Naive thymus-derived CD8-positive, alpha-beta T cell (primary cell): ENCODE measurements around the gene ESYT2. TPM values are rescaled to one million over a fixed set of nuclear protein-coding genes. Genes with fewer than 3 reads are reported as not detected.

Experiments
- ATAC-seq, 2 donors: fragments of 150-1000 bp; cut with Tn5 transposase in 1 of 2; sonication (Bioruptor Pico), chemical (Tn5 transposase) in 1 of 2; 1 replicate in 1 of 2; 2 replicates in 1 of 2; pipeline ENCODE4 v1.10.0; 2021; ENCODE audit warnings: mild to moderate bottlenecking in 2 of 2, moderate library complexity in 2 of 2
- POLR2A ChIA-PET: fragments of 350-600 bp; sonication (Branson Sonifier 250); formaldehyde crosslinking; loops from one replicate; lab custom pipeline; 2021; ENCODE audit warnings: antibody characterized with exemption; lab: Charles Lee
- DNase-seq, 10 donors: peaks; one replicate each; pipeline versions ENCODE4 v3.0.0 to v3.0.0-alpha.2; 2020 to 2022
- H3K27ac Mint-ChIP-seq, 10 donors: one replicate each; pipeline ENCODE4 v1.8.0; 2020 to 2022; ENCODE audit warnings: mild to moderate bottlenecking in 10 of 10, mixed read lengths in 10 of 10, moderate library complexity in 4 of 10, inconsistent platforms in 1 of 10
- H3K27me3 Mint-ChIP-seq, 5 donors: one replicate each; pipeline ENCODE4 v1.8.0; 2021 to 2022; ENCODE audit warnings: mixed read lengths in 5 of 5
- H3K36me3 Mint-ChIP-seq, 3 donors: one replicate each; pipeline ENCODE4 v1.8.0; 2020 to 2022; ENCODE audit warnings: mixed read lengths in 3 of 3, mild to moderate bottlenecking in 2 of 3, inconsistent platforms in 1 of 3
- H3K4me1 Mint-ChIP-seq, 4 donors: one replicate each; pipeline ENCODE4 v1.8.0; 2021 to 2022; ENCODE audit warnings: mixed read lengths in 4 of 4
- H3K4me3 Mint-ChIP-seq, 10 donors: one replicate each; pipeline ENCODE4 v1.8.0; 2020 to 2022; ENCODE audit warnings: mild to moderate bottlenecking in 10 of 10, mixed read lengths in 10 of 10, moderate library complexity in 6 of 10, inconsistent platforms in 1 of 10
- H3K9me3 Mint-ChIP-seq, 9 donors: one replicate each; pipeline ENCODE4 v1.8.0; 2020 to 2022; ENCODE audit warnings: mixed read lengths in 9 of 9, mild to moderate bottlenecking in 3 of 9, inconsistent platforms in 1 of 9, moderate library complexity in 1 of 9
- polyA plus RNA-seq, 3 donors: library from polyadenylated mRNA; unstranded; fragments of 300-500 nt; fragmentation: Illumina TruSeq; gene quantifications; one replicate each; pipeline ENCODE4 v1.2.3, GENCODE V29; 2021
- total RNA-seq, 8 experiments: library from RNA in 2 of 8; stranded (reverse) in 2 of 8; gene quantifications; one replicate each; pipeline ENCODE4 v1.2.3 and lab custom pipeline; 2021 to 2026

Gene ESYT2
- total and polyA plus RNA-seq, 5 experiments from 2014 or later = 58.6 to 105 (median 93.3) TPM

GRCh38 chr7:158818325-158819213, 10.7 kb downstream of the ESYT2 start:
- ATAC-seq (peak; percentile 65 to 66), DNase-seq (peak; percentile 54 to 88 (median 80))
- Mint-ChIP-seq H3K9me3 (no peaks in the 10 kb centered on the region), H3K27ac (peak overlapping the region; percentile 94 to 100 (median 98)), H3K36me3 (peaks cover 0 to 8% (median 0%) of the 10 kb centered on the region in 3 donors), H3K4me1 (peaks cover 46 to 94% (median 88%) of the 10 kb centered on the region in 4 donors), H3K4me3 (peak overlapping the region; percentile 79 to 93 (median 88)), H3K27me3 (no peaks in the 10 kb centered on the region)
- POLR2A ChIA-PET = interaction anchor here (6.7 kb wide), 1 partner anchor 10 kb away, joined by 97 read pairs; the partner anchor contains the start of gene ESYT2

- H3K4me1 Mint-ChIP-seq = peaks cover 55 to 98% (median 96%) of the 10 kb centered on the region in 4 donors
- POLR2A ChIA-PET = interaction anchor here (0.7 to 6.7 kb wide), 3 partner anchors 11 to 47 kb away, joined by 3 to 97 read pairs (median 3); partner anchors contain the start of gene ESYT2
- no peaks in the 10 kb centered on the region for H3K9me3 Mint-ChIP-seq
- H3K4me3 Mint-ChIP-seq = peak overlapping the region; percentile 55 to 91 (median 86)
- peaks cover 0 to 1% (median 0%) of the 10 kb centered on the region in 5 donors for H3K27me3 Mint-ChIP-seq
- peak overlapping the region; percentile 94 to 100 (median 98) for H3K27ac Mint-ChIP-seq
- peak in 3 of 10 donors; percentile 37 to 43 (median 40) for DNase-seq
- no peak for ATAC-seq
- peaks cover 0 to 8% (median 0%) of the 10 kb centered on the region in 3 donors for H3K36me3 Mint-ChIP-seq
Observed at GRCh38 chr7:158816995-158817394, 12.3 kb downstream of the ESYT2 start.

GRCh38 chr7:158816271-158816670, 13.0 kb downstream of the ESYT2 start:
- H3K27me3 Mint-ChIP-seq = peaks cover 0 to 1% (median 0%) of the 10 kb centered on the region in 5 donors
- peaks cover 54 to 98% (median 96%) of the 10 kb centered on the region in 4 donors for H3K4me1 Mint-ChIP-seq

GRCh38 chr7:158815800-158816128, 13.5 kb downstream of the ESYT2 start:
- Mint-ChIP-seq H3K4me1 (peaks cover 55 to 98% (median 95%) of the 10 kb centered on the region in 4 donors), H3K27ac (peak overlapping the region; percentile 94 to 100 (median 98)), H3K36me3 (peaks cover 0 to 8% (median 0%) of the 10 kb centered on the region in 3 donors), H3K27me3 (peaks cover 0 to 1% (median 0%) of the 10 kb centered on the region in 5 donors), H3K4me3 (peak overlapping the region; percentile 71 to 91 (median 86)), H3K9me3 (no peaks in the 10 kb centered on the region)
- POLR2A ChIA-PET = interaction anchor here (0.8 to 6.7 kb wide), 4 partner anchors 8 to 42 kb away, joined by 3 to 97 read pairs (median 10); partner anchors contain the start of gene ESYT2
- DNase-seq = no peak
- no peak for ATAC-seq

More at GRCh38 chr7:158816271-158816670, 13.0 kb downstream of the ESYT2 start:
- no peaks in the 10 kb centered on the region for H3K9me3 Mint-ChIP-seq
- DNase-seq (no peak), ATAC-seq (no peak)
- H3K36me3 Mint-ChIP-seq = peaks cover 0 to 8% (median 0%) of the 10 kb centered on the region in 3 donors
- H3K4me3 Mint-ChIP-seq = peak overlapping the region; percentile 55 to 91 (median 86)
- H3K27ac Mint-ChIP-seq = peak overlapping the region; percentile 94 to 100 (median 98)
- POLR2A ChIA-PET = interaction anchor here (0.7 to 6.7 kb wide), 4 partner anchors 12 to 47 kb away, joined by 3 to 97 read pairs (median 3); partner anchors contain the start of gene ESYT2

- DNase-seq (no peak), ATAC-seq (no peak)
- Mint-ChIP-seq H3K4me3 (peak overlapping the region; percentile 71 to 91 (median 86)), H3K9me3 (peaks cover 0 to 1% (median 0%) of the 10 kb centered on the region in 9 donors), H3K27me3 (peaks cover 0 to 1% (median 0%) of the 10 kb centered on the region in 5 donors), H3K27ac (peak overlapping the region; percentile 94 to 100 (median 98)), H3K36me3 (peaks cover 0 to 10% (median 0%) of the 10 kb centered on the region in 3 donors), H3K4me1 (peaks cover 57 to 98% (median 96%) of the 10 kb centered on the region in 4 donors)
- POLR2A ChIA-PET = interaction anchor here (0.8 to 6.7 kb wide), 4 partner anchors 9 to 23 kb away, joined by 3 to 97 read pairs (median 10); partner anchors contain the start of gene ESYT2
Observed at GRCh38 chr7:158815083-158815799, 14.1 kb downstream of the ESYT2 start.

GRCh38 chr7:158814637-158815036, 14.7 kb downstream of the ESYT2 start:
- Mint-ChIP-seq H3K4me3 (peak overlapping the region; percentile 71 to 91 (median 86)), H3K27ac (peak overlapping the region; percentile 94 to 100 (median 98)), H3K27me3 (peaks cover 0 to 1% (median 0%) of the 10 kb centered on the region in 5 donors), H3K36me3 (peaks cover 0 to 16% (median 0%) of the 10 kb centered on the region in 3 donors), H3K9me3 (peaks cover 0 to 1% (median 0%) of the 10 kb centered on the region in 9 donors), H3K4me1 (peaks cover 63 to 100% (median 97%) of the 10 kb centered on the region in 4 donors)
- POLR2A ChIA-PET = interaction anchor here (0.7 to 6.7 kb wide), 5 partner anchors 9 to 48 kb away, joined by 3 to 97 read pairs (median 3); partner anchors contain the start of gene ESYT2
- ATAC-seq (peak; percentile 47 to 74), DNase-seq (peak; percentile 37 to 89 (median 68))

GRCh38 chr7:158812684-158813083, 16.6 kb downstream of the ESYT2 start:
- Mint-ChIP-seq H3K4me3 (peak overlapping the region; percentile 65 to 89 (median 82)), H3K36me3 (peaks cover 0 to 33% (median 8%) of the 10 kb centered on the region in 3 donors)
- peak; percentile 65 to 71 for ATAC-seq

GRCh38 chr7:158811894-158812293, 17.4 kb downstream of the ESYT2 start:
- Mint-ChIP-seq H3K4me1 (peaks cover 57 to 94% (median 84%) of the 10 kb centered on the region in 4 donors), H3K9me3 (peaks cover 0 to 1% (median 0%) of the 10 kb centered on the region in 9 donors), H3K27me3 (peaks cover 0 to 1% (median 0%) of the 10 kb centered on the region in 5 donors), H3K4me3 (peak overlapping the region; percentile 65 to 89 (median 82)), H3K36me3 (peaks cover 0 to 38% (median 8%) of the 10 kb centered on the region in 3 donors), H3K27ac (peak overlapping the region; percentile 89 to 100 (median 97))
- ATAC-seq = no peak
- DNase-seq = peak in 1 of 10 donors; percentile 21
- POLR2A ChIA-PET = interaction anchor here (1.3 to 8.7 kb wide), 6 partner anchors 15 to 46 kb away, joined by 3 to 150 read pairs (median 6); partner anchors contain the start of gene ESYT2

More at GRCh38 chr7:158812684-158813083, 16.6 kb downstream of the ESYT2 start:
- H3K27me3 Mint-ChIP-seq = peaks cover 0 to 1% (median 0%) of the 10 kb centered on the region in 5 donors
- H3K27ac Mint-ChIP-seq = peak overlapping the region; percentile 89 to 100 (median 97)
- H3K9me3 Mint-ChIP-seq = peaks cover 0 to 1% (median 0%) of the 10 kb centered on the region in 9 donors
- DNase-seq = peak; percentile 42 to 96 (median 90)
- POLR2A ChIA-PET = interaction anchor here (0.5 to 8.7 kb wide), 10 partner anchors 14 to 108 kb away, joined by 3 to 150 read pairs (median 4); partner anchors contain the start of genes DYNC2I1, ESYT2 and NCAPG2
- H3K4me1 Mint-ChIP-seq = peaks cover 59 to 97% (median 90%) of the 10 kb centered on the region in 4 donors

- POLR2A ChIA-PET = interaction anchor here (1.3 to 8.7 kb wide), 4 partner anchors 15 to 47 kb away, joined by 3 to 150 read pairs (median 8); partner anchors contain the start of gene ESYT2
Observed at GRCh38 chr7:158811461-158811860, 17.8 kb downstream of the ESYT2 start.

GRCh38 chr7:158810846-158811245, 18.5 kb downstream of the ESYT2 start:
- H3K36me3 Mint-ChIP-seq = peaks cover 0 to 43% (median 10%) of the 10 kb centered on the region in 3 donors
- no peak for ATAC-seq

More at GRCh38 chr7:158811461-158811860, 17.8 kb downstream of the ESYT2 start:
- Mint-ChIP-seq H3K4me3 (peak overlapping the region; percentile 65 to 89 (median 82)), H3K36me3 (peaks cover 0 to 40% (median 8%) of the 10 kb centered on the region in 3 donors), H3K4me1 (peaks cover 53 to 91% (median 80%) of the 10 kb centered on the region in 4 donors), H3K9me3 (peaks cover 0 to 1% (median 0%) of the 10 kb centered on the region in 9 donors), H3K27ac (peak overlapping the region; percentile 89 to 100 (median 97)), H3K27me3 (peaks cover 0 to 1% (median 0%) of the 10 kb centered on the region in 5 donors)
- ATAC-seq = peak in 1 of 2 donors; percentile 13
- DNase-seq = peak in 2 of 10 donors; percentile 19 to 30

More at GRCh38 chr7:158810846-158811245, 18.5 kb downstream of the ESYT2 start:
- POLR2A ChIA-PET = interaction anchor here (1.0 to 8.7 kb wide), 2 partner anchors 16 to 45 kb away, joined by 3 to 150 read pairs; partner anchors contain the start of genes DYNC2I1 and ESYT2
- Mint-ChIP-seq H3K9me3 (peaks cover 0 to 1% (median 0%) of the 10 kb centered on the region in 9 donors), H3K27ac (peak overlapping the region; percentile 89 to 100 (median 97)), H3K27me3 (peaks cover 0 to 1% (median 0%) of the 10 kb centered on the region in 5 donors), H3K4me3 (peak overlapping the region; percentile 3 to 88 (median 75)), H3K4me1 (peaks cover 51 to 89% (median 79%) of the 10 kb centered on the region in 4 donors)
- DNase-seq = no peak
